T-helper 1 cell (primary cell): ENCODE data around the gene ROCK1.
"Not testable (repeated sequence)": the region's sequence is repeated elsewhere in the genome, so short reads cannot be mapped to it uniquely, and the experiment has no call there.

ENCODE experiments used
- DNase-seq, 5 donors: peaks; one replicate each; pipeline ENCODE4 v3.0.0-alpha.2; 2012 to 2020
- total RNA-seq, 4 donors: gene quantifications; one replicate each; lab custom pipeline; 2026; lab: John Stamatoyannopoulos, UW

The ROCK1 gene
- total RNA-seq = 207 to 269 (median 230) reads per million in 4 donors

GRCh38 chr18:21111346-21112139 lies at the start of gene ROCK1:
Gene ROCK1 (minus strand): TSS chr18:21111813. CDS start chr18:21110910, 903 bp downstream.
- DNase-seq = peak; percentile 97 to 99 (median 99)

DNA sequence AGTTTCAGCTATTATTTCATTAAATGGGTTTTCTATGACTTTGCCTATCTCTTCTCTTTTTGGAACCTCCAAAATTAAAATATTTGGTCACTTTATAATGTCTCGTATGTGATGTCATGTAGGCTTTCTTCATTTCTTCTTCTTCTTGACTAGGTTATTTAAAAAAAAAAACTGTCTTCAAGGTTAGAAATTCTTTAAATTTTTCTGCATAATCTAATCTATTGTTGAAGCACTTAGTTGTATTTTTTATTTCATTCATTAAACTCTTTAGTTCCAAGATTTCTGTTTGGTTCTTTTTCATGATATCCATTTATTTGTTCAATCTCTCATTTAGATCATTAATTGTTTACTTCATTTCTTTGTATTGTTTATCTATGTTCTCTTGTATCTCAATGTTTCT lies 43.8 kb upstream of the ROCK1 start:
- DNase-seq = no peak

GRCh38 chr18:21146016-21146415 lies 34.4 kb upstream of the ROCK1 start:
- DNase-seq = no peak

DNA sequence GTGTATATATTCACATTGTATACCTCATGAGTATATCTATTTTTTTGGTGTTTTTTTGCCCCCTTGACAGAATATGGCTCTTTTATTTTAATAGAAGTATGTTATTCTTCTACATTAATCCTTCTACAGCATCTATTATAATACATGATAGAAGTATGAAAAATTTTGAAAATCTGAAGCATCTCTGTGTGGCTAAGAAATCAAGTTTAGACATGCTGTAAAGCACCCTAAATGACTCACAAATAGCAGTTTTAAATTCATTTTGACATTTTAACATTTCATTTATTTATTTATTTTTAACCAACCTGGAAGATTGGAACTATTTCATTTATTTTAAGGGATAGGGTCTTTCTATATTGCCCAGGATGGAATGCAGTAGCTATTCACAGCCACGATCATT lies 33.8 kb upstream of the ROCK1 start:
- DNase-seq = no peak

DNA sequence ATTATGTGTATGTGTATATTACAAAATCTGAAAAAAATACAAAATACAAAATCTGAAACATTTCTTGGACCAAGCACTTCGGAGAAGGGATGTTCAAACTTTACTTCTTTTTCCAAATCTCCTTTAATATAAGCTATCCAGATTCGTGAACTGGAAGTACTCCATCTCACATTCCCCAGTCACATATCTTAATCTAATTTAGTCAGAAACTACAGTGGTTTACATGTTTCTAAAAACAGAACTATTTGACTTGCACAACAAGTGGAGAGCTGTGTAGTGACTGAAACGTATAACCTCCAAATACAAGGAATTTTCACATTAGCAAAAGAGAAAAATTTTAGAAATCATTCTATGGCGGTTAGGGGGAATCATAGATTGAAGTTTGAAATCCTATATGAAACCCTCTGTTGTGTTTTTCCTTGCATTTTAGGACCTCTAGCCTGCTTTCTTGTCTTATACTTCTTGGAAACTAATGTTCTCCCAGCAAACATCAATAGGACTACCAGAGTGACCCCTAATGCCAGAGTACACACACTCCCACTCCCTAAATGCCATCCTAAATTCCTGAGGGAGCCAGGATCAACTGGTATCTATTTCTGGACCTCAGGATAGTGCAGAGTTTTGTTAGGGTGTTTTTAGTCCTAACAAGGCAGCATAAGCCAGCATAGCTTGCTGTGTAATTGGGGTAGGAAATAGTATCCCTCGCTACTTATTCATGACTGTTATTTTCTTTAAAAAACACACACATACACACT lies 30.2 kb upstream of the ROCK1 start:
- DNase-seq = no peak

DNA sequence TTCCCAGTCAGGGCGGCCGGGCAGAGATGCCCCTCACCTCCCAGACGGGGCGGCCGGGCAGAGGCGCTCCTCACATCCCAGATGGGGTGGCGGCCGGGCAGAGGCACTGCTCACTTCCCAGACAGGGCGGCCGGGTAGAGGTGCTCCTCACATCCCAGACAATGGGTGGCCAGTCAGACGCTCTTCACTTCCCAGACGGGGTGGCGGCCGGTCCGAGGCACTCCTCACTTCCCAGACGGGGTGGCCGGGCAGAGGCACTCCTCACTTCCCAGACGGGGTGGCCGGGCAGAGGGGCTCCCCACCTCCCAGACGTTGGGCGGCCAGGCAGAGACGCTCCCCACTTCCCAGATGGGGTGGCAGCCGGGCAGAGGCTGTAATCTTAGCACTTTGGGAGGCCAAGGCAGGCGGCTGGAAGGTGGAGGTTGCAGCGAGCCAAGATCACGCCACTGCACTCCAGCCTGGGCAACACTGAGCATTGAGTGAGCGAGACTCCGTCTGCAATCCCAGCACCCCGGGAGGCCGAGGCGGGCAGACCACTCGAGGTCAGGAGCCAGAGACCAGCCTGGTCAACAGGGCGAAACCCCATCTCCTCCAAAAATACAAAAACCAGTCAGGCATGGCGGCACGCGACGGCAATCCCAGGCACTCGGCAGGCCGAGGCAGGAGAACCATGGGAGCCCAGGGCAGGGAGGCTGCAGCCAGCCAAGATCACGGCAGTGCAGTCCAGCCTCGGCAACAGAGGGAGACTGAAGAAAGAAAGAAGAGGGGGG lies 26.3 kb upstream of the ROCK1 start:
- not testable (repeated sequence) for DNase-seq

DNA sequence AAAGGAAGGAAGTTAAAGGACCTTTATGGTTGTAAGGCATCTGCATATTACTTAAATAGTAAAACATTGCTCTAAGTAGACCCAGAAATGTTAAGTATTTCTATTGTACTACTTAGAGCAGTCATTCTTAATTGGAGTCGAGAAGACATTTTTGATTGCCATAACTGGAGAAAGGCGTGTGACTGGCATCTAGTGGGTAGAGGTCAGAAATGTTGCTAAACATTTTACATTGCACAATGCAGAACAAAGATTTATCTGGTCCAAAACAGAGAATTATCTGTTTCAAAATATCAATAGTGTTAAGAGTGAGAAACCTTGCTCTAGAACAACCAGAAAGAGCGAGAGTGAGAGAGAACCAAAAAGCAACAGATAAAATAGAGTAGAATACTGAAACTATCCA lies 23.3 kb upstream of the ROCK1 start:
- DNase-seq = peak in 2 of 5 donors; percentile 9 to 10

DNA sequence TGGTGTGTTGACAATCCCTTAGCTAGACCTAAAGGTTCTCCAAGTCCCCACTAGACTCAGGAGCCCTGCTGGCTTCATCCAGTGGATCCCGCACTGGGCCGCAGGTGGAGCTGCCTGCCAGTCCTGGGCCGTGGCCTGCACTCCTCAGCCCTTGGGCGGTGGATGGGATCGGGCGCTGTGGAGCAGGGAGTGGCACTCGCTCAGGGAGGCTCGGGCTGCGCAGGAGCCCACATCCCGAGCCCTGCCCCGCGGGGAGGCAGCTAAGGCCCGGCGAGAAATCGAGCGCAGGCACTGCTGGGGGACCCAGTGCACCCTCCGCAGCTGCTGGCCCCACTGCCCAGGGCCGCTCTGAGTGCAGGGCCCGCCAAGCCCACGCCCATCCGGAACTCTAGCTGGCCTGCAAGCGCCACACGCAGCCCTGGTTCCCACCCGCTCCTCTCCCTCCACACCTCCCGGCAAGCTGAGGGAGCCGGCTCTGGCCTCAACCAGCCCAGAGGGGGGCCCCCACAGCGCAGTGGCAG lies 20.8 kb upstream of the ROCK1 start:
- no peak for DNase-seq

DNA sequence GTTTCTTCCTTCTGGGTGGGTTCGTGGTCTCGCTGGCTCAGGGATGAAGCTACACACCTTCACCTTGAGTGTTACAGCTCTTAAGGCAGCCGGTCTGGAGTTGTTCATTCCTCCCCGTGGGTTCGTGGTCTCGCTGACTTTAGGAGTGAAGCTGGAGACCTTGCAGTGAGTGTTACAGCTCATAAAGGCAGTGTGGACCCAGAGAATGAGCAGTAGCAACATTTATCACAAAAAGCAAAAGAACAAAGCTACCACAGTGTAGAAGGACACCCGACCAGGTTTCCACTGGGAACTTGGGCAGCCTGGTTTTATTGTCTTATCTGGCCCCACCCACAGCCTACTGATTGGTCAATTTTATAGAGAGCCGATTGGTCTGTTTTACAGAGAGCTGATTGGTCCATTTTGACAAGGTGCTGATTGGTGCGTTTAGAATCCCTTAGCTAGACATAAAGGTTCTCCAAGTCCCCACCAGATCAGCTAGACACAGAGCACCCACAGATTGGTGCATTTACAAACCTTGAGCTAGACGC lies 20.1 kb upstream of the ROCK1 start:
- no peak for DNase-seq

- DNase-seq = no peak
These were observed 18.1 kb upstream of the ROCK1 start for GRCh38 chr18:21129566-21130216.

- DNase-seq = no peak
These were observed 11.8 kb upstream of the ROCK1 start for GRCh38 chr18:21123290-21123926.

- no peak for DNase-seq
These were observed 7.2 kb upstream of the ROCK1 start for GRCh38 chr18:21118806-21119205.

GRCh38 chr18:21117409-21118131 lies 6.0 kb upstream of the ROCK1 start:
- DNase-seq = no peak

DNA sequence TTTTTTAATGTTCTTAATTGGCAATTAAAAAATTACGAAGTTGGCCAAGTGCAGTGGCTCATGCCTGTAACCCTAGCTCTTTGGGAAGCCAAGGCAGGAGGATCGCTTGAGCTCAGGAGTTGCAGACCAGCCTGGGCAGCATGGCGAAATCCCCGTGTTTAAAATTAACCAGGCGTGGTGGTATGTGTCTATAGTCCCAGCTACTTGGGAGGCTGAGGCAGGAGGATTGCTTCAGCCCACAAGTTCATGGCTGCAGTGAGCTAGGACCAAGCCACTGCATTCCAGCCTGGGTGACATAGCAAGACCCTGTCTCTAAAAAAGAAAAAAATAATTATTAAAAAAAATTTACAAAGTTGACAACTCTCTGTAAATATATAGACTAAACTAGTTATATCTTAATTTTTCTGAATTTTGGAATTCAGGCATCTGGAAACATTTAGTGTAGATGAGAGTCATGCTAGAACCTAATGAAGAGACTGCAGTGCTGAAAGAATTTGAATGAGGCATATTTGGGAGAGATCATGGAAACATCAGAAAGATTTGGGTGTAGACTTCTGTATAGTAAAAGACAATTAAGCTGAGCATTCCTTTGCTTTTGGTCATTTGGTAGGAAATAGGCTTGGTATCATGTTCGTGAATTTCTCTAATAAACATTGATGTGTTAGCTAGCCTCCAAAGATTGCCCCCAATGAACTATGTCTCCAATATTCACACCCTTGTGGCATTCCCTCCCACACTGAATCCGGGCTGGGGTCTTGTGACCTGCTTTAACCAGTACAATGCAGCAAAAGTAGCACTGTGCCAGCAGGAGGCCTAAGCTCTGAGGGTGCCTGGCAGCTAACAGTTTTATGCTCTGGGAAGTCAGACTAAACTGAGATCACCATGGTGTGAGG lies 4.2 kb upstream of the ROCK1 start:
- DNase-seq = no peak

DNA sequence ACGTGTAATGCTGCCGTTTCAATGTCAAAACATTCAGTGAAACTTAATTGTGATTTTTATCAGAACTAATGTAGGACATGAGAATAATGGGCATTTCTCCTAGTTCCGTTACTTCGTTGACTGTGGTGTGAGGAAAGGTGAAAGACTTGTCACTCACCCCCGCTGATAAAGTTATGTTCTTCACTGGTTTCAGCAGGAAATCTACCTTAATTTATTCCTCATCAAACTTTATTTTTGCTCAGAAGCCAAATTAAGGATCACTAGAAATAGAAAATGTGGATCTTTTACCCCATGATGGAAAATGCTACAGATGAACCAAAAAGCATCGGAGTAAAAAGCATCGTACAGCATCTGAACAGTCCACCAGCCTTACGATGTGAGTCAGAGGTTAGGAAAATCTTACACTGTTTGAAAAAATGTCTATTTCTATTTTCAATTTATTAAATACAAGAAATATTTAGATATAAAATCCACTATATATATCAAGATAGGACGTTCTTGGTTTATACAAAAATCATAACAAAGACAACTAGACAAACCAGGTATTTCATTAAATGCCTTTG lies 1.0 kb upstream of the ROCK1 start:
- no peak for DNase-seq

- DNase-seq = no peak
These were observed 494 bp upstream of the ROCK1 start for GRCh38 chr18:21112140-21112473.

DNA sequence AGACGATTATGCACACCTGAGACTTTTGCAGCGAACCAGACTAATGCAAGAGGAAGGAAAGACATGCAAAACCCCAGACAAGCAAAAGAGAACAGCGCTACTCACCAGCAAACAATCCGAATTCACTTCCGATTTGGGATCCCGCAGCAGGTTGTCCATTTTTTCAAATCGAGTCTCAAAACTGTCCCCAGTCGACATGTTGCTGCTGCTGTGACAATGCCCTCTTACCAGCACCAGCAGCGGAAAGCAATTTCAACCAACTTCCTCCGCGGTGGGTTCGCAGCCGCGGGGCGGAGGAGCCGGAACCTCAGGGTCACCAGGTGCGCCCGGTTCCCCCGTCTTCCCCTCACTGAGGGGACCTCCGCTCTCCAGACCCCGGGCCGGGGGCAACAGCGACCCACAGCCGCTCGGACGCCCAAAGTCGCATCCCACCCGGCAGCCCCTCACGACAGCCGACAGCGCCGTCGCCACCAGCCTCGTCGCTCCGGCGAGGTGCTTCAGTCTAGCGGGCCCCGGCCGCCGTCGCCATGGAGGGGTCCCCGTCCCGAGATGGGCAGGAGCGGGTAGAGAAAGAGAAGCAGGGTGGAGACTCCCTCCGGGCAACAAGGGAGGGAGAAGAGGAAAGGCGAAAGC lies 784 bp downstream of the ROCK1 start:
- peak; percentile 38 to 76 (median 58) for DNase-seq

- DNase-seq = no peak
These were observed 1.5 kb downstream of the ROCK1 start for GRCh38 chr18:21109936-21110712.
